GM19455 (cell line): ENCODE results near the gene GJA5.
"Not testable (repeated sequence)": the region's sequence is repeated elsewhere in the genome, so short reads cannot be mapped to it uniquely, and the experiment has no call there.

Source experiments
- ATAC-seq: cut with Tn5 transposase; IDR thresholded peaks from one replicate; pipeline ENCODE4 v1.9.1; 2021; ENCODE audit not compliant: unreplicated experiment

Gene GJA5

GRCh38 chr1:147734291-147734841, 26.0 kb downstream of the GJA5 start:
- ATAC-seq, result not testable (repeated sequence)

GRCh38 chr1:147729315-147729714, 31.1 kb downstream of the GJA5 start:
- no peak for ATAC-seq

GRCh38 chr1:147726168-147726567, 34.2 kb downstream of the GJA5 start:
- no peak for ATAC-seq

- no peak for ATAC-seq
Observed at GRCh38 chr1:147725685-147726084, 34.7 kb downstream of the GJA5 start.

- no peak for ATAC-seq
Observed at GRCh38 chr1:147723691-147724323, 36.6 kb downstream of the GJA5 start.

- no peak for ATAC-seq
Observed at GRCh38 chr1:147722124-147722523, 38.3 kb downstream of the GJA5 start.

- no peak for ATAC-seq
Observed at GRCh38 chr1:147721716-147722115, 38.7 kb downstream of the GJA5 start.

GRCh38 chr1:147720557-147720956, 39.8 kb downstream of the GJA5 start:
- ATAC-seq, result no peak

GRCh38 chr1:147719711-147720225, 40.6 kb downstream of the GJA5 start:
- ATAC-seq, result no peak

- no peak for ATAC-seq
Observed at GRCh38 chr1:147719029-147719698, 41.2 kb downstream of the GJA5 start.

GRCh38 chr1:147717706-147718097, 42.7 kb downstream of the GJA5 start:
- ATAC-seq, result no peak

GRCh38 chr1:147717051-147717705, 43.2 kb downstream of the GJA5 start:
- ATAC-seq, result no peak

- ATAC-seq, result no peak
Observed at GRCh38 chr1:147712605-147713004, 47.8 kb downstream of the GJA5 start.
